ENCODE measurements around the gene GLI3. TPM values are rescaled to one million over a fixed set of nuclear protein-coding genes. Genes with fewer than 3 reads are reported as not detected.

GLI3 gene
- total and polyA plus RNA-seq, 8 donors, result 0.29 to 7.0 (median 2.3) TPM

- Histone ChIP-seq H3K27me3 (no peaks in the 10 kb centered on the region), H3K9me3 (no peaks in the 10 kb centered on the region), H3K4me1 (peaks cover 0 to 19% (median 4%) of the 10 kb centered on the region in 4 donors), H3K36me3 (peaks cover 0 to 9% (median 0%) of the 10 kb centered on the region in 4 donors), H3K27ac (no peak overlapping the region), H3K4me3 (no peak overlapping the region)
- WGBS, 5 donors, result 88 to 98% (median 95%) methylated on average over 2 of the region's 2 CpGs
- intact Hi-C loops (cut with DNase I; ENCODE audit: low total_unique reads), result no loop called here
- TF ChIP-seq POLR2AphosphoS5 (IDR thresholded peaks at IDR 0.05) (no peak), EP300 (IDR thresholded peaks at IDR 0.05) (no peak), POLR2A (IDR thresholded peaks at IDR 0.05) (no peak), CTCF (IDR thresholded peaks at IDR 0.05) (no peak)
- DNase-seq, result no peak
Observed at GRCh38 chr7:41997151-41997550, 239.9 kb downstream of the GLI3 start.

- 72 to 83% (median 79%) methylated on average over 4 of the region's 4 CpGs for WGBS, 5 donors
- intact Hi-C loops (cut with DNase I; ENCODE audit: low total_unique reads), result no loop called here
- no peak overlapping the region for H3K27ac ChIP-seq
- H3K27me3 ChIP-seq, result no peaks in the 10 kb centered on the region
- peaks cover 0 to 19% (median 4%) of the 10 kb centered on the region in 4 donors for H3K4me1 ChIP-seq
- DNase-seq, result no peak
- H3K4me3 ChIP-seq, result no peak overlapping the region
- TF ChIP-seq CTCF (IDR thresholded peaks at IDR 0.05) (no peak), EP300 (IDR thresholded peaks at IDR 0.05) (no peak), POLR2A (IDR thresholded peaks at IDR 0.05) (no peak), POLR2AphosphoS5 (IDR thresholded peaks at IDR 0.05) (no peak)
- no peaks in the 10 kb centered on the region for H3K9me3 ChIP-seq
- H3K36me3 ChIP-seq, result peaks cover 0 to 9% (median 0%) of the 10 kb centered on the region in 4 donors
Observed at GRCh38 chr7:41996381-41997035, 240.5 kb downstream of the GLI3 start.

- no peak overlapping the region for H3K4me3 ChIP-seq
- TF ChIP-seq POLR2AphosphoS5 (IDR thresholded peaks at IDR 0.05), result no peak
- TF ChIP-seq EP300 (IDR thresholded peaks at IDR 0.05), result no peak
- no peak for DNase-seq
- WGBS, 5 donors, result 75 to 91% (median 84%) methylated on average over 2 of the region's 2 CpGs
- H3K27me3 ChIP-seq, result no peaks in the 10 kb centered on the region
- H3K4me1 ChIP-seq, result peaks cover 0 to 19% (median 4%) of the 10 kb centered on the region in 4 donors
- no peak overlapping the region for H3K27ac ChIP-seq
- intact Hi-C loops (cut with DNase I; ENCODE audit: low total_unique reads), result no loop called here
- H3K9me3 ChIP-seq, result no peaks in the 10 kb centered on the region
- peaks cover 0 to 9% (median 0%) of the 10 kb centered on the region in 4 donors for H3K36me3 ChIP-seq
Observed at GRCh38 chr7:41995632-41996271, 241.3 kb downstream of the GLI3 start.

- Histone ChIP-seq H3K36me3 (peaks cover 0 to 6% (median 0%) of the 10 kb centered on the region in 4 donors), H3K27ac (no peak overlapping the region), H3K4me3 (no peak overlapping the region), H3K4me1 (peaks cover 0 to 19% (median 4%) of the 10 kb centered on the region in 4 donors), H3K9me3 (no peaks in the 10 kb centered on the region), H3K27me3 (no peaks in the 10 kb centered on the region)
- DNase-seq, result no peak
- no peak for TF ChIP-seq EP300 (IDR thresholded peaks at IDR 0.05)
- TF ChIP-seq POLR2A (IDR thresholded peaks at IDR 0.05), result no peak
- no peak for TF ChIP-seq CTCF (IDR thresholded peaks at IDR 0.05)
- no peak for TF ChIP-seq POLR2AphosphoS5 (IDR thresholded peaks at IDR 0.05)
- 81 to 92% (median 90%) methylated on average over 4 of the region's 4 CpGs for WGBS, 5 donors
- intact Hi-C loops (cut with DNase I; ENCODE audit: low total_unique reads), result no loop called here
Observed at GRCh38 chr7:41994746-41995110, 242.3 kb downstream of the GLI3 start.

All from stomach (tissue), 9 donors.